ENCODE data around the gene PTDSS2. TPM values are rescaled to one million over a fixed set of nuclear protein-coding genes. Genes with fewer than 3 reads are reported as not detected.
A peak's percentile ranks its signal among the peaks of the same experiment; 100 is the strongest.

PTDSS2 gene
- total RNA-seq, 1 donor from 2014 or later, result 47.3 TPM

- no peaks in the 10 kb centered on the region for H3K27me3 Mint-ChIP-seq (ENCODE audit: low read depth, unreplicated experiment)
- FAIRE-seq, result no peak
- no peak overlapping the region for H3K27ac Mint-ChIP-seq (ENCODE audit: unreplicated experiment)
Observed at GRCh38 chr11:459511-460220, 9.6 kb downstream of the PTDSS2 start.

DNA sequence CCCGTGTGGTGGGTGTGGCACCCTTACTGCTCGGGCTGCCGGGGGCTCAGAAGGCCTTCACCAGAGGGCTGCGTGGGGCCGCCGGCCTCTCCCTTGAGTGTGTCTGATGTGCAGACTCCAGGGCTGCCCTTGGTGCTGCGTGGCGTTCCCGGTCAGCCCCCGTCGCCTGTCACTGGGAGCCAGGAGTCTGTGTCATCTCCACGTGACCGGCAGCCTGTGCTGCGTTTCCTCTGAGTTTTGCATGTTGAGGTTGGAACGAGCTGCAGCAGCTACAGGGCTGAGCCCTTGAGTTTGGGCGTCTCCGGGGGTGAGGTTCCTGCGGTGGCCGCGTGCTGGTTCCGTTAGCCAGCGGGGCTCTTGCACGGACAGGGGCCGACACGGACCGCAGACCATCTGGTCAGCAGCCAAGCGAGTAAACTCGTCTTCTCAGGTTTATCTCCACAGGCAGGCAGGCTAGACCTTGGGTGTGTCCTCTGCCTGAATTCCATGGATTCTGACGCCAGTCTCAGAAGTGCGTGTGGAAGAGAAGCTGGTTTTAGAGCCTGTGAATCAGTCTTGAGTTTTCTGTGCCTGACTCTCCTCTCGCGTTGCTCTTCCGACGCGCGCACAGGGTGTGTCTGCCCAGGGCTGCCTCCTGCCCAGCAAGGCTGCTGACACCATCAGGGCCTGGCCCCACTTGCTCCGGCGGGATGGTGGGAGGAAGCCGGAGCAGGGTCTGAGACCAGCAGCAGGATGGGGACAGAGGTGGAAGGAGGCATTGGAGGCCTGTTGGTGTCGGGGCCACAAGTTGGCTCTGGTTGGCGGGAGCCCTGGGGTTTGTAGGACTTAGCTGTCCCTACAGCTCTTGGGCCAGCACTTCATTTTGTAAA lies 10.5 kb downstream of the PTDSS2 start:
- Histone ChIP-seq H2AFZ (ENCODE audit: low read depth, low read length) (no peak overlapping the region), H3K9ac (ENCODE audit: low read length) (no peak overlapping the region), H3K27ac (ENCODE audit: low read depth, low read length) (no peak overlapping the region), H3K36me3 (ENCODE audit: insufficient read depth, low read length) (no peaks in the 10 kb centered on the region), H3K4me3 (ENCODE audit: insufficient read depth, low read depth, low read length) (no peak overlapping the region), H3K9me3 (ENCODE audit: insufficient read depth, low read depth, low read length) (no peaks in the 10 kb centered on the region), H4K20me1 (ENCODE audit: insufficient read depth, low read length) (peaks cover 30% of the 10 kb centered on the region), H3K4me2 (ENCODE audit: low read length) (no peak overlapping the region), H3K79me2 (ENCODE audit: insufficient read depth, low read length) (peaks cover 61% of the 10 kb centered on the region), H3K4me1 (ENCODE audit: insufficient read depth, low read length) (no peaks in the 10 kb centered on the region), H3K27me3 (ENCODE audit: insufficient read depth, low read length) (no peaks in the 10 kb centered on the region)
- Mint-ChIP-seq H3K9me3 (ENCODE audit: unreplicated experiment) (no peaks in the 10 kb centered on the region), H3K4me3 (ENCODE audit: unreplicated experiment) (no peak overlapping the region), H3K27me3 (ENCODE audit: low read depth, unreplicated experiment) (no peaks in the 10 kb centered on the region), H3K4me1 (ENCODE audit: low read depth, unreplicated experiment) (peaks cover 4% of the 10 kb centered on the region), H3K36me3 (ENCODE audit: low read depth, unreplicated experiment) (peaks cover 4% of the 10 kb centered on the region), H3K27ac (ENCODE audit: unreplicated experiment) (no peak overlapping the region)
- FAIRE-seq (no peak), DNase-seq (ENCODE audit: low read depth) (peak; percentile 24)
- no peak for TF ChIP-seq EZH2 (IDR thresholded peaks at IDR 0.05; ENCODE audit: insufficient read depth, low read length)
- TF ChIP-seq, protein P1, sequence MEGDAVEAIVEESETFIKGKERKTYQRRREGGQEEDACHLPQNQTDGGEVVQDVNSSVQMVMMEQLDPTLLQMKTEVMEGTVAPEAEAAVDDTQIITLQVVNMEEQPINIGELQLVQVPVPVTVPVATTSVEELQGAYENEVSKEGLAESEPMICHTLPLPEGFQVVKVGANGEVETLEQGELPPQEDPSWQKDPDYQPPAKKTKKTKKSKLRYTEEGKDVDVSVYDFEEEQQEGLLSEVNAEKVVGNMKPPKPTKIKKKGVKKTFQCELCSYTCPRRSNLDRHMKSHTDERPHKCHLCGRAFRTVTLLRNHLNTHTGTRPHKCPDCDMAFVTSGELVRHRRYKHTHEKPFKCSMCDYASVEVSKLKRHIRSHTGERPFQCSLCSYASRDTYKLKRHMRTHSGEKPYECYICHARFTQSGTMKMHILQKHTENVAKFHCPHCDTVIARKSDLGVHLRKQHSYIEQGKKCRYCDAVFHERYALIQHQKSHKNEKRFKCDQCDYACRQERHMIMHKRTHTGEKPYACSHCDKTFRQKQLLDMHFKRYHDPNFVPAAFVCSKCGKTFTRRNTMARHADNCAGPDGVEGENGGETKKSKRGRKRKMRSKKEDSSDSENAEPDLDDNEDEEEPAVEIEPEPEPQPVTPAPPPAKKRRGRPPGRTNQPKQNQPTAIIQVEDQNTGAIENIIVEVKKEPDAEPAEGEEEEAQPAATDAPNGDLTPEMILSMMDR (IDR thresholded peaks at IDR 0.05; ENCODE audit: insufficient read depth, low read depth, low read length), result no peak

More at GRCh38 chr11:459511-460220, 9.6 kb downstream of the PTDSS2 start:
- DNase-seq (ENCODE audit: low read depth), result no peak
- Histone ChIP-seq H3K4me3 (ENCODE audit: insufficient read depth, low read depth, low read length) (no peak overlapping the region), H2AFZ (ENCODE audit: low read depth, low read length) (no peak overlapping the region), H3K4me1 (ENCODE audit: insufficient read depth, low read length) (no peaks in the 10 kb centered on the region), H3K4me2 (ENCODE audit: low read length) (no peak overlapping the region), H3K27ac (ENCODE audit: low read depth, low read length) (no peak overlapping the region), H4K20me1 (ENCODE audit: insufficient read depth, low read length) (peaks cover 39% of the 10 kb centered on the region), H3K27me3 (ENCODE audit: insufficient read depth, low read length) (no peaks in the 10 kb centered on the region), H3K9me3 (ENCODE audit: insufficient read depth, low read depth, low read length) (no peaks in the 10 kb centered on the region), H3K79me2 (ENCODE audit: insufficient read depth, low read length) (peaks cover 70% of the 10 kb centered on the region), H3K9ac (ENCODE audit: low read length) (no peak overlapping the region), H3K36me3 (ENCODE audit: insufficient read depth, low read length) (no peaks in the 10 kb centered on the region)
- peaks cover 9% of the 10 kb centered on the region for H3K36me3 Mint-ChIP-seq (ENCODE audit: low read depth, unreplicated experiment)
- H3K4me1 Mint-ChIP-seq (ENCODE audit: low read depth, unreplicated experiment), result peaks cover 4% of the 10 kb centered on the region
- peaks cover 2% of the 10 kb centered on the region for H3K9me3 Mint-ChIP-seq (ENCODE audit: unreplicated experiment)
- TF ChIP-seq, protein P1 (IDR thresholded peaks at IDR 0.05; ENCODE audit: insufficient read depth, low read depth, low read length), result no peak
- TF ChIP-seq EZH2 (IDR thresholded peaks at IDR 0.05; ENCODE audit: insufficient read depth, low read length), result no peak
- H3K4me3 Mint-ChIP-seq (ENCODE audit: unreplicated experiment), result no peak overlapping the region

Data from astrocyte (in vitro differentiated cells and primary cell).